Fibroblast of pulmonary artery (primary cell): ENCODE measurements around the gene PHF21A.

ENCODE experiments used
- DNase-seq: peaks from one replicate; pipeline ENCODE4 v3.0.0-alpha.2; 2010; ENCODE audit warnings: low read depth
- H3K4me3 ChIP-seq: replicated peaks from 2 replicates; pipeline ENCODE4 v1.5.1; 2011; ENCODE audit warnings: low read depth, mild to moderate bottlenecking, control low read depth, low read length, moderate library complexity
- TF ChIP-seq, protein P1 (sequence below): IDR thresholded peaks from 2 replicates; pipeline ENCODE4 v1.5.1; 2011; ENCODE audit warnings: mild to moderate bottlenecking, control low read depth, low read length, inconsistent platforms; ENCODE audit errors: missing control alignments

PHF21A gene

GRCh38 chr11:45994371-45995341 is 126.6 kb downstream of the PHF21A start:
- DNase-seq: peak; percentile 70
- TF ChIP-seq, protein P1, sequence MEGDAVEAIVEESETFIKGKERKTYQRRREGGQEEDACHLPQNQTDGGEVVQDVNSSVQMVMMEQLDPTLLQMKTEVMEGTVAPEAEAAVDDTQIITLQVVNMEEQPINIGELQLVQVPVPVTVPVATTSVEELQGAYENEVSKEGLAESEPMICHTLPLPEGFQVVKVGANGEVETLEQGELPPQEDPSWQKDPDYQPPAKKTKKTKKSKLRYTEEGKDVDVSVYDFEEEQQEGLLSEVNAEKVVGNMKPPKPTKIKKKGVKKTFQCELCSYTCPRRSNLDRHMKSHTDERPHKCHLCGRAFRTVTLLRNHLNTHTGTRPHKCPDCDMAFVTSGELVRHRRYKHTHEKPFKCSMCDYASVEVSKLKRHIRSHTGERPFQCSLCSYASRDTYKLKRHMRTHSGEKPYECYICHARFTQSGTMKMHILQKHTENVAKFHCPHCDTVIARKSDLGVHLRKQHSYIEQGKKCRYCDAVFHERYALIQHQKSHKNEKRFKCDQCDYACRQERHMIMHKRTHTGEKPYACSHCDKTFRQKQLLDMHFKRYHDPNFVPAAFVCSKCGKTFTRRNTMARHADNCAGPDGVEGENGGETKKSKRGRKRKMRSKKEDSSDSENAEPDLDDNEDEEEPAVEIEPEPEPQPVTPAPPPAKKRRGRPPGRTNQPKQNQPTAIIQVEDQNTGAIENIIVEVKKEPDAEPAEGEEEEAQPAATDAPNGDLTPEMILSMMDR: no peak
- H3K4me3 ChIP-seq: no peak overlapping the region

DNA sequence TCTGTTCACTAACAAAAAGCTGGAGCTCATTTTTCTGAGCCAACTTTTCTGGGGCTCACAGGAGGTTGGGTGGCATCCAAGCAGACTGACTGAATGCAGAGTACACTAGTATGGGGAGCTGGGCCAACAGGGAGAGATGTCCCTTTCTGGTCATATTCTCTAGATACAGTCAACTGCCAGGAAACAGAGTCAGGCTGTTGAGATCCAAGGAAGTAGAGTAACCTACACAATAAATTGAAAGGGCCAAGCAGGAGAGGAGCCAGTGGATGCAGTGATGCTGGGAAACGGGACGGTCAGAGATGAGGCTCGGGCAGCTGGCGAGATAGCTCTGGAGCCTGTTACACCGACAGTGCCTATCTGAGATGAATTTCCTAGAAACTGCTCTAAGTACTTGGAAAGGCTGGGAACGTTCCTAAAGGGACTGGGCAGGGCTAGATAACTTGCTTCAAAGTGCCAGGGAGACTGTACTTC is 127.7 kb downstream of the PHF21A start:
- peak; percentile 87 for DNase-seq
- TF ChIP-seq, protein P1: no peak
- no peak overlapping the region for H3K4me3 ChIP-seq

DNA sequence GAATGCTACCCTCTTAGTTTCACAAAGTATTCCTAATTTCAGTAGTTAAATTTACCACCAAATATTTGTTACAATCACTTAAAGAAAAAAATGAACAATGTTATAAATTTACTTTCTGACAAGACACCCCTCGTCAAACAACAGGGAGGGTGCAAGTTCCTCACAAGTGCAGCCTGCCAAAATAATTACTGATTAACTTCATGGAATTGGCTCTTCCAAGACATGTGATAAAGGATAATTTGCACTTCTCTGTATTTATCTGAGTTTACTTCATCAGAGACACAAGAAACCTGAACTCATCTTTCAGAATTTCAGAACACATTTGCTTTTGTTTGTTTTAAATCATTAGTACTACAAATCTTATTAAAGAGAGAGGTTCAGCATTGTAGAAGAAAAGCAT is 132.3 kb downstream of the PHF21A start:
- no peak for DNase-seq
- no peak overlapping the region for H3K4me3 ChIP-seq
- TF ChIP-seq, protein P1: no peak

DNA sequence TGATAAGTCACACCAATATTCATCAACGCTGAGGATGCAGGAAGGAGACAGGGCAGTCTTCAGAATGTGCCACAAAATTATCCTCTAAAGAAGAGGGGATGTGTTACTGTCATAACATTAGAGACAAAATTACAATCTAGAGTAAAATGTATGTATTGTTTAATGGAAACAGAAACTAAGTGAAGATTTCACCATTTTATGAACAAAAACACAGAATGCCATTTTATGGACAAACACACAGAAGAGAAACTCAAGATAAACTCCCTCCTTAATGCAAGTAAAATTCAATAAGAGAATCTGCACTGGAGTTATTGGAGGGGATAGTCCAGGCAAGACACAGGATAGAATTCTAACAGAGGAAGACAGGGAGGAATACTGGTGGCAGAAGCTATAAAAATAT is 136.0 kb downstream of the PHF21A start:
- TF ChIP-seq, protein P1: no peak
- no peak overlapping the region for H3K4me3 ChIP-seq
- no peak for DNase-seq

DNA sequence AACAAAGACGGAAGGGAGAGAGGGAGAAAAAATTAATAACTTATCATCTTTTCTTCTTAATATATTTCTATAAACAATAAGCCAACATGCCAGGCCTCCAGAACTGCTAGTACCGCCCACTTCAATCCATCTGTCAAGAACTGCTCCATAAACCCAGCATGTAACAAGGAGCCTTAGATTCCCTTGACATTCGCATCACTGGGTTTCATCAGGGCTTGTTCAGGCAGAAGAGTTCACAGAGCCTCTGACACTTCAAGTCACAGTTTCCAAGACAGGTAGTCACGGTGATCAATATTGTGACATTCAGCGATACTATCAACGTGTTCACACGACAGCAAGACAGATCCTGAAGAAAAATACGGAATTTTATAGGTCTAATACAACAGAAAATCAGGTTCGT is 137.1 kb downstream of the PHF21A start:
- TF ChIP-seq, protein P1: no peak
- DNase-seq: no peak
- no peak overlapping the region for H3K4me3 ChIP-seq

DNA sequence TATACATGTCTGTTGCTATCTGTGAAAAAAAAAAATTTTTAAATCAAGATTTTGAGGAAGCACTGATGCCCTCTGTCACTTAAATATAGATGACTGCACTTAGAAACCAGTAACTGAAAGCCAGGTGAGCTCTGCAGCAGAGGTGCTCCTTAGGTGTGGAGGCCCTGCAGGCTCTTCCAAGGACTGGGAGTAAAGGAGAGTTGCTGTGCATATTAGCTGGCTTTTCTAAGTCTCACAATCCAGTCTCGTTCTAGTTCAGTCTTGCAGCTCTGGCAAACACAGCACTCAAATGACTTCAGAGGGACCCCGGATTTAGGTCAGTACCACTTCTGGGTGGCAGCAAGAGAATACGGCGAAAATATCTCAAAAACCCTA is 137.8 kb downstream of the PHF21A start:
- H3K4me3 ChIP-seq: no peak overlapping the region
- DNase-seq: no peak
- TF ChIP-seq, protein P1: no peak
